Astrocyte of the spinal cord (primary cell): ENCODE measurements around the gene SLC46A1.

ENCODE experiments used
- DNase-seq: peaks from one replicate; pipeline ENCODE4 v3.0.0; 2011; ENCODE audit warnings: low read depth, low spot score
- H3K4me3 ChIP-seq: 2 replicates; pipeline ENCODE4 v1.5.1; 2011; ENCODE audit warnings: low read depth, mild to moderate bottlenecking, low read length, moderate library complexity
- CTCF ChIP-seq: IDR thresholded peaks from 2 replicates; pipeline ENCODE4 v1.5.1; 2012; ENCODE audit warnings: low read depth, mild to moderate bottlenecking, low read length, inconsistent platforms
- in situ Hi-C: cut with HindIII; loops from 2 replicates; pipeline ENCODE4 v1.10.0; 2017; ENCODE audit warnings: low sequenced_read_pairs

SLC46A1 gene

GRCh38 chr17:28404812-28405570, 1.0 kb downstream of the SLC46A1 start:
- in situ Hi-C loops = no loop called here
- DNase-seq = no peak
- no peak for TF ChIP-seq CTCF
- H3K4me3 ChIP-seq = peak overlapping the region; percentile 52

GRCh38 chr17:28404461-28404811, 1.6 kb downstream of the SLC46A1 start:
- H3K4me3 ChIP-seq = no peak overlapping the region
- in situ Hi-C loops = no loop called here
- no peak for DNase-seq
- TF ChIP-seq CTCF = no peak

- H3K4me3 ChIP-seq = no peak overlapping the region
- TF ChIP-seq CTCF = no peak
- in situ Hi-C loops = no loop called here
- no peak for DNase-seq
These were observed 2.0 kb downstream of the SLC46A1 start for GRCh38 chr17:28404007-28404406.

GRCh38 chr17:28402844-28403243, 3.2 kb downstream of the SLC46A1 start:
- DNase-seq = no peak
- no peak overlapping the region for H3K4me3 ChIP-seq
- no peak for TF ChIP-seq CTCF
- in situ Hi-C loops = no loop called here

GRCh38 chr17:28402224-28402630, 3.8 kb downstream of the SLC46A1 start:
- DNase-seq = no peak
- H3K4me3 ChIP-seq = no peak overlapping the region
- TF ChIP-seq CTCF = no peak
- in situ Hi-C loops = no loop called here

GRCh38 chr17:28399808-28400207, 6.2 kb downstream of the SLC46A1 start:
- H3K4me3 ChIP-seq = no peak overlapping the region
- in situ Hi-C loops = no loop called here
- DNase-seq = no peak
- no peak for TF ChIP-seq CTCF
